Sigmoid colon (tissue), 7 donors: ENCODE results near the gene KRTAP4-7. TPM values are rescaled to one million over a fixed set of nuclear protein-coding genes. Genes with fewer than 3 reads are reported as not detected.
"Not testable (repeated sequence)": the region's sequence is repeated elsewhere in the genome, so short reads cannot be mapped to it uniquely, and the experiment has no call there.

ENCODE experiments used
- DNase-seq: peaks from one replicate; pipeline ENCODE4 v3.0.0-alpha.2; 2019
- H3K27ac ChIP-seq, 4 donors: fragments of 200-600 bp; sonication (generic); one replicate each; pipeline ENCODE4 v1.5.1; 2016 to 2019; ENCODE audit warnings: mild to moderate bottlenecking in 1 of 4
- H3K27me3 ChIP-seq, 3 donors: fragments of 200-600 bp; sonication (generic); one replicate each; pipeline ENCODE4 v1.5.1; 2019; ENCODE audit warnings: mild to moderate bottlenecking in 1 of 3
- H3K36me3 ChIP-seq, 4 donors: fragments of 200-600 bp; sonication (generic); one replicate each; pipeline ENCODE4 v1.5.1; 2016 to 2019
- H3K4me1 ChIP-seq, 4 donors: fragments of 200-600 bp; sonication (generic); one replicate each; pipeline ENCODE4 v1.5.1; 2017 to 2019
- H3K4me3 ChIP-seq, 4 donors: fragments of 200-600 bp; sonication (generic); one replicate each; pipeline ENCODE4 v1.5.1; 2017 to 2019; ENCODE audit warnings: mild to moderate bottlenecking in 2 of 4, moderate library complexity in 1 of 4
- H3K9me3 ChIP-seq, 4 donors: fragments of 200-600 bp in 3 of 4; sonication (generic) in 3 of 4; one replicate each; pipeline versions ENCODE4 v1.5.1 to v1.6.1; 2013 to 2019
- EP300 ChIP-seq, 4 donors: sonication (generic); formaldehyde crosslinking; IDR thresholded peaks; one replicate each; pipeline ENCODE4 v1.6.1; 2017; ENCODE audit warnings: antibody characterized with exemption in 4 of 4
- POLR2A ChIP-seq, 2 donors: fragments of 450-650 bp; IDR thresholded peaks; one replicate each; pipeline ENCODE4 v1.6.1; 2016; ENCODE audit warnings: antibody characterized with exemption in 2 of 2, mild to moderate bottlenecking in 2 of 2, moderate library complexity in 2 of 2
- POLR2AphosphoS5 ChIP-seq, 4 donors: sonication (generic); formaldehyde crosslinking; IDR thresholded peaks; one replicate each; pipeline ENCODE4 v1.6.1; 2017; ENCODE audit warnings: antibody characterized with exemption in 4 of 4
- WGBS, 2 donors: extraction: QIAGEN DNeasy Blood & Tissue Kit; methylation state at CpG; one replicate each; pipeline ENCODE4 v1.1.7; 2013; 5-methylcytosine and 5-hydroxymethylcytosine counted together
- intact Hi-C: fragments of 100-400 bp; cut with DNase I; formaldehyde crosslinking; loops from one replicate; pipeline ENCODE4 v1.15.1; 2023
- polyA plus RNA-seq, 3 donors: library from polyadenylated mRNA; stranded (reverse); fragments of 200-250 nt; gene quantifications; one replicate each; pipeline ENCODE4 v1.2.3, GENCODE V29; 2013
- total RNA-seq, 4 donors: library from RNA; depleted of rRNA; stranded (reverse); fragments of >200 nt; gene quantifications; one replicate each; pipeline ENCODE4 v1.1.0, GENCODE V29; 2016
- TF ChIP-seq, protein P1 (sequence below), 4 experiments: fragments of 450-650 bp in 3 of 4; fragments of 200-600 bp in 1 of 4; IDR thresholded peaks; one replicate each; pipeline ENCODE4 v1.5.1; 2016 to 2019; ENCODE audit warnings: antibody characterized with exemption in 4 of 4, mild to moderate bottlenecking in 3 of 4, moderate library complexity in 2 of 4
- donor health status: healthy with polysubstance abuse.
- donor health status: Bipolar disorder and iron deficiency.
- donor health status: healthy.

KRTAP4-7 gene
- total and polyA plus RNA-seq, 7 donors, result not detected

- TF ChIP-seq, protein P1, sequence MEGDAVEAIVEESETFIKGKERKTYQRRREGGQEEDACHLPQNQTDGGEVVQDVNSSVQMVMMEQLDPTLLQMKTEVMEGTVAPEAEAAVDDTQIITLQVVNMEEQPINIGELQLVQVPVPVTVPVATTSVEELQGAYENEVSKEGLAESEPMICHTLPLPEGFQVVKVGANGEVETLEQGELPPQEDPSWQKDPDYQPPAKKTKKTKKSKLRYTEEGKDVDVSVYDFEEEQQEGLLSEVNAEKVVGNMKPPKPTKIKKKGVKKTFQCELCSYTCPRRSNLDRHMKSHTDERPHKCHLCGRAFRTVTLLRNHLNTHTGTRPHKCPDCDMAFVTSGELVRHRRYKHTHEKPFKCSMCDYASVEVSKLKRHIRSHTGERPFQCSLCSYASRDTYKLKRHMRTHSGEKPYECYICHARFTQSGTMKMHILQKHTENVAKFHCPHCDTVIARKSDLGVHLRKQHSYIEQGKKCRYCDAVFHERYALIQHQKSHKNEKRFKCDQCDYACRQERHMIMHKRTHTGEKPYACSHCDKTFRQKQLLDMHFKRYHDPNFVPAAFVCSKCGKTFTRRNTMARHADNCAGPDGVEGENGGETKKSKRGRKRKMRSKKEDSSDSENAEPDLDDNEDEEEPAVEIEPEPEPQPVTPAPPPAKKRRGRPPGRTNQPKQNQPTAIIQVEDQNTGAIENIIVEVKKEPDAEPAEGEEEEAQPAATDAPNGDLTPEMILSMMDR (IDR thresholded peaks at IDR 0.05), result no peak
- TF ChIP-seq POLR2AphosphoS5 (IDR thresholded peaks at IDR 0.05) (no peak), EP300 (IDR thresholded peaks at IDR 0.05) (no peak), POLR2A (IDR thresholded peaks at IDR 0.05) (no peak)
- no peak for DNase-seq
- H3K27ac ChIP-seq, result no peak overlapping the region
- no peaks in the 10 kb centered on the region for H3K27me3 ChIP-seq
- no peaks in the 10 kb centered on the region for H3K9me3 ChIP-seq
- WGBS, 2 donors, result 92 to 100% methylated on average over 1 of the region's 1 CpG
- no peaks in the 10 kb centered on the region for H3K36me3 ChIP-seq
- peaks cover 0 to 21% (median 9%) of the 10 kb centered on the region in 4 donors for H3K4me1 ChIP-seq
- no peak overlapping the region for H3K4me3 ChIP-seq
- intact Hi-C loops, result no loop called here
Observed at GRCh38 chr17:41057547-41057946, 26.4 kb upstream of the KRTAP4-7 start.

GRCh38 chr17:41058741-41059140 is 25.2 kb upstream of the KRTAP4-7 start:
- H3K36me3 ChIP-seq, result no peaks in the 10 kb centered on the region
- no peaks in the 10 kb centered on the region for H3K27me3 ChIP-seq
- WGBS, 2 donors, result 70 to 85% methylated on average over 5 of the region's 5 CpGs
- intact Hi-C loops, result no loop called here
- TF ChIP-seq, protein P1 (IDR thresholded peaks at IDR 0.05), result no peak
- TF ChIP-seq EP300 (IDR thresholded peaks at IDR 0.05) (no peak), POLR2AphosphoS5 (IDR thresholded peaks at IDR 0.05) (no peak), POLR2A (IDR thresholded peaks at IDR 0.05) (no peak)
- no peak overlapping the region for H3K27ac ChIP-seq
- DNase-seq, result no peak
- H3K9me3 ChIP-seq, result no peaks in the 10 kb centered on the region
- no peak overlapping the region for H3K4me3 ChIP-seq
- H3K4me1 ChIP-seq, result peaks cover 0 to 21% (median 9%) of the 10 kb centered on the region in 4 donors

GRCh38 chr17:41059276-41060051 is 24.5 kb upstream of the KRTAP4-7 start:
- H3K36me3 ChIP-seq, H3K27me3 ChIP-seq, H3K9me3 ChIP-seq, DNase-seq, H3K27ac ChIP-seq, intact Hi-C loops, H3K4me3 ChIP-seq: not testable (repeated sequence)
- WGBS, 2 donors, result 39 to 53% methylated on average over 13 to 14 of the region's 31 CpGs
- peaks cover 0 to 21% (median 9%) of the 10 kb centered on the region in 4 donors for H3K4me1 ChIP-seq

DNA sequence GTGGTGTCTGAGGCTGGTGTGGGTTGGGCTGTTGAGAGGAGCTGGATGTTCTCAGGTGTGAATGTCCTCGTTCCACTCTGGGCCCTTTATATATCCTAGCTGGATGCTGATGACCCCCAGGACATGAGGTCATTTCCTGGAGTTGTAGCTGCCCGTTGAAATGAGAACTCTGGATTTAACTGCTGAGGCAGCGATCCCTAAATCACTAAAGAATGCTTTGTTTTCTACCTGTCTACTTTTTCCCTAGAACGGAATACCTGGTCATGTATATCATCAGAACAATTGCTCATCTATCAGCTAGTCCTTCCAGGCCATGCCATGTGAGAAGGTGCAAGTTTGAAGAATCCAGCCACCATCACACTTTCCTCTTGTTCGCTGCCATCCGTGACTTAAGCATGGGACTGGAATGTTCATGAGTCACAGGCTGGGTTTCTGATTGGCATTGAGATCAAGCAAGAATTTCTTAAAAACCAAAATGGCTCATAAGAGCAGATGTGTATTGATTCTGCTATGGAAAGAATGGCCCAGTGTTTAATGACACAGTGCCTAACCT is 23.8 kb upstream of the KRTAP4-7 start, which contains the start of gene KRTAP2-3:
TSS of gene KRTAP2-3 (minus strand) at position 63 of the 553 bp plus-strand sequence. CDS start 64 bp downstream, outside the sequence.
- TF ChIP-seq, protein P1 (IDR thresholded peaks at IDR 0.05), result no peak
- TF ChIP-seq EP300 (IDR thresholded peaks at IDR 0.05), result no peak
- TF ChIP-seq POLR2A (IDR thresholded peaks at IDR 0.05), result no peak
- TF ChIP-seq POLR2AphosphoS5 (IDR thresholded peaks at IDR 0.05), result no peak
- H3K4me1 ChIP-seq, result peaks cover 0 to 21% (median 9%) of the 10 kb centered on the region in 4 donors
- no peaks in the 10 kb centered on the region for H3K36me3 ChIP-seq
- H3K27me3 ChIP-seq, result no peaks in the 10 kb centered on the region
- H3K9me3 ChIP-seq, result no peaks in the 10 kb centered on the region
- WGBS, 2 donors, result 69 to 70% methylated on average over 6 of the region's 6 CpGs
- no peak within 1 kb of the TSS for H3K4me3 ChIP-seq
- intact Hi-C loops, result no loop called here
- H3K27ac ChIP-seq, result no peak within 1 kb of the TSS
- no peak for DNase-seq

- Histone ChIP-seq H3K36me3 (no peaks in the 10 kb centered on the region), H3K4me3 (no peak overlapping the region), H3K9me3 (no peaks in the 10 kb centered on the region), H3K27ac (no peak overlapping the region), H3K4me1 (peaks cover 0 to 21% (median 9%) of the 10 kb centered on the region in 4 donors), H3K27me3 (no peaks in the 10 kb centered on the region)
- intact Hi-C loops, result no loop called here
- DNase-seq, result no peak
- WGBS, 2 donors, result 63 to 76% methylated on average over 1 of the region's 1 CpG
- TF ChIP-seq, protein P1 (IDR thresholded peaks at IDR 0.05), result no peak
- TF ChIP-seq EP300 (IDR thresholded peaks at IDR 0.05) (no peak), POLR2AphosphoS5 (IDR thresholded peaks at IDR 0.05) (no peak), POLR2A (IDR thresholded peaks at IDR 0.05) (no peak)
Observed at GRCh38 chr17:41061964-41062363, 22.0 kb upstream of the KRTAP4-7 start.
